Neural cell (in vitro differentiated cells): ENCODE measurements around the gene ALDH1A3. TPM values are rescaled to one million over a fixed set of nuclear protein-coding genes. Genes with fewer than 3 reads are reported as not detected.

ENCODE experiments used
- H2AFZ ChIP-seq: fragments of 200-600, 300-800 bp; sonication (generic), shearing (Covaris generic); 2 replicates; pipeline ENCODE4 v1.6.0; 2014; ENCODE audit warnings: low read depth, mild to moderate bottlenecking, antibody characterized with exemption, low read length, moderate library complexity
- H3F3A ChIP-seq: fragments of 200-600 bp; shearing (Covaris generic); 2 replicates; pipeline ENCODE4 v1.6.1; 2016; ENCODE audit warnings: mild to moderate bottlenecking, moderate library complexity, mixed read lengths, antibody characterized with exemption, low read length; ENCODE audit not compliant: insufficient read depth, poor library complexity, severe bottlenecking
- H3K27ac ChIP-seq: fragments of 200-600, 300-800 bp; sonication (generic), shearing (Covaris generic); 2 replicates; pipeline ENCODE4 v1.5.1; 2014; ENCODE audit warnings: mild to moderate bottlenecking, low read length, moderate library complexity
- H3K27me3 ChIP-seq: fragments of 300-800, 200-600 bp; sonication (generic), shearing (Covaris generic); 2 replicates; pipeline ENCODE4 v1.6.0; 2014; ENCODE audit warnings: mild to moderate bottlenecking, low read depth, low read length, moderate library complexity; ENCODE audit not compliant: insufficient read depth
- H3K36me3 ChIP-seq: fragments of 300-800, 200-600 bp; sonication (generic), shearing (Covaris generic); 2 replicates; pipeline ENCODE4 v1.5.1; 2014; ENCODE audit warnings: mild to moderate bottlenecking, antibody characterized with exemption, low read length, moderate library complexity; ENCODE audit not compliant: insufficient read depth
- H3K4me2 ChIP-seq: fragments of 300-800, 200-600 bp; sonication (generic), shearing (Covaris generic); 2 replicates; pipeline ENCODE4 v1.6.0; 2014; ENCODE audit warnings: mild to moderate bottlenecking, low read length
- H3K4me3 ChIP-seq: fragments of 300-800, 200-600 bp; sonication (generic), shearing (Covaris generic); 2 replicates; pipeline ENCODE4 v1.5.1; 2014; ENCODE audit warnings: mild to moderate bottlenecking, low read length, moderate library complexity
- H3K79me2 ChIP-seq: fragments of 200-600 bp; shearing (Covaris generic); replicated peaks from 2 replicates; pipeline ENCODE4 v1.6.0; 2014; ENCODE audit warnings: mild to moderate bottlenecking, low read length, moderate library complexity; ENCODE audit not compliant: insufficient read depth
- H3K9ac ChIP-seq: fragments of 300-800, 200-600 bp; sonication (generic), shearing (Covaris generic); 2 replicates; pipeline ENCODE4 v1.6.1; 2016; ENCODE audit warnings: mild to moderate bottlenecking, low read length, mixed read lengths
- H3K9me2 ChIP-seq: fragments of 200-600 bp; shearing (Covaris generic); 2 replicates; pipeline ENCODE4 v1.6.1; 2016; ENCODE audit warnings: mild to moderate bottlenecking, low read length, mixed read lengths; ENCODE audit not compliant: insufficient read depth
- H3K9me3 ChIP-seq: fragments of 200-600, 300-800 bp; sonication (generic), shearing (Covaris generic); 2 replicates; pipeline ENCODE4 v1.6.1; 2016; ENCODE audit warnings: mild to moderate bottlenecking, mixed run types, low read length, moderate library complexity, mixed read lengths
- H4K20me1 ChIP-seq: fragments of 200-600 bp; shearing (Covaris generic); 2 replicates; pipeline ENCODE4 v1.6.1; 2016; ENCODE audit warnings: mild to moderate bottlenecking, mixed run types; ENCODE audit not compliant: insufficient read depth
- EP300 ChIP-seq: fragments of 450-650 bp; conservative IDR thresholded peaks from 2 replicates; pipeline ENCODE4 v1.6.1; 2014; ENCODE audit warnings: antibody characterized with exemption, mild to moderate bottlenecking, moderate library complexity; ENCODE audit not compliant: poor library complexity, severe bottlenecking
- EZH2 ChIP-seq: fragments of 200-600, 300-800 bp; shearing (Covaris generic), sonication (generic); IDR thresholded peaks from 2 replicates; pipeline ENCODE4 v1.6.1; 2014; ENCODE audit warnings: antibody characterized with exemption, low read length, borderline replicate concordance, mild to moderate bottlenecking; ENCODE audit not compliant: insufficient read depth, poor library complexity, severe bottlenecking
- MXI1 ChIP-seq: fragments of 450-650 bp; conservative IDR thresholded peaks from 2 replicates; pipeline ENCODE4 v1.6.1; 2014; ENCODE audit warnings: antibody characterized with exemption, mild to moderate bottlenecking; ENCODE audit not compliant: poor library complexity, severe bottlenecking
- POLR2AphosphoS5 ChIP-seq: IDR thresholded peaks from 2 replicates; pipeline ENCODE4 v1.6.1; 2012
- RAD21 ChIP-seq: fragments of 450-650 bp; conservative IDR thresholded peaks from 2 replicates; pipeline ENCODE4 v1.6.1; 2014; ENCODE audit warnings: antibody characterized with exemption, mild to moderate bottlenecking, moderate library complexity
- SMC3 ChIP-seq: fragments of 450-650 bp; conservative IDR thresholded peaks from 2 replicates; pipeline ENCODE4 v1.6.1; 2014; ENCODE audit warnings: antibody characterized with exemption, mild to moderate bottlenecking, moderate library complexity; ENCODE audit not compliant: poor library complexity
- TAF1 ChIP-seq: IDR thresholded peaks from 2 replicates; pipeline ENCODE4 v1.6.1; 2012; ENCODE audit warnings: low read depth
- polyA plus RNA-seq: library from polyadenylated mRNA; depleted of rRNA; stranded (reverse); fragments of >200 nt; gene quantifications from 2 replicates; pipeline ENCODE4 v1.2.3, GENCODE V29; 2014
- TF ChIP-seq, protein P1 (sequence below): fragments of 450-650 bp; IDR thresholded peaks from 2 replicates; pipeline ENCODE4 v1.5.1; 2014; ENCODE audit warnings: antibody characterized with exemption, mild to moderate bottlenecking, moderate library complexity; ENCODE audit not compliant: poor library complexity, severe bottlenecking
- TF ChIP-seq, protein P2 (sequence below): IDR thresholded peaks from 2 replicates; pipeline ENCODE4 v1.6.1; 2012; ENCODE audit warnings: borderline replicate concordance

Gene ALDH1A3
- polyA plus RNA-seq, 1 donor from 2014 or later, result 0.06 TPM

DNA sequence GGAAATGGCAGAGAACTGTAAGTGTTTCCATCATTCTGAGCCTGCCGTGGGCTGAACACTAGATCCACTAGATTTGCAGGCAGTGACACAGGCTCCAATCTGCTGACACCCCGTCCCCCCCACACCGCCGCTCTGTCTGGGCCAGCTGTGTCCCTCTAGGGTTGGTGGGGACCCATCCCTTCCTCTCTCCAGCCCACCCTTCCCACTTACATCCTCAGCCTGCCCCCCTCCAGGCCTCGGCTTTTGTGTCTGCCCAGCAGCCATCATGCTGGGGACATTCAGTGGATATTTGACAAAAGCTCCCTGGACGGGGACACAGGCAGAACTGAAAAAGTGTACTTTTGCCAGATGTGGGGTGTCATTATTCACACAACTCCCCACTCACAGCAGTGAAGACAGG is 28.8 kb downstream of the ALDH1A3 start:
- Histone ChIP-seq H3K27me3 (no peaks in the 10 kb centered on the region), H3K27ac (no peak overlapping the region), H2AFZ (no peak overlapping the region), H3F3A (no peaks in the 10 kb centered on the region), H4K20me1 (no peaks in the 10 kb centered on the region), H3K9ac (no peak overlapping the region), H3K9me3 (no peaks in the 10 kb centered on the region), H3K9me2 (no peaks in the 10 kb centered on the region), H3K79me2 (no peaks in the 10 kb centered on the region), H3K4me3 (no peak overlapping the region), H3K36me3 (no peaks in the 10 kb centered on the region), H3K4me2 (no peak overlapping the region)
- no peak for TF ChIP-seq TAF1
- TF ChIP-seq, protein P1, sequence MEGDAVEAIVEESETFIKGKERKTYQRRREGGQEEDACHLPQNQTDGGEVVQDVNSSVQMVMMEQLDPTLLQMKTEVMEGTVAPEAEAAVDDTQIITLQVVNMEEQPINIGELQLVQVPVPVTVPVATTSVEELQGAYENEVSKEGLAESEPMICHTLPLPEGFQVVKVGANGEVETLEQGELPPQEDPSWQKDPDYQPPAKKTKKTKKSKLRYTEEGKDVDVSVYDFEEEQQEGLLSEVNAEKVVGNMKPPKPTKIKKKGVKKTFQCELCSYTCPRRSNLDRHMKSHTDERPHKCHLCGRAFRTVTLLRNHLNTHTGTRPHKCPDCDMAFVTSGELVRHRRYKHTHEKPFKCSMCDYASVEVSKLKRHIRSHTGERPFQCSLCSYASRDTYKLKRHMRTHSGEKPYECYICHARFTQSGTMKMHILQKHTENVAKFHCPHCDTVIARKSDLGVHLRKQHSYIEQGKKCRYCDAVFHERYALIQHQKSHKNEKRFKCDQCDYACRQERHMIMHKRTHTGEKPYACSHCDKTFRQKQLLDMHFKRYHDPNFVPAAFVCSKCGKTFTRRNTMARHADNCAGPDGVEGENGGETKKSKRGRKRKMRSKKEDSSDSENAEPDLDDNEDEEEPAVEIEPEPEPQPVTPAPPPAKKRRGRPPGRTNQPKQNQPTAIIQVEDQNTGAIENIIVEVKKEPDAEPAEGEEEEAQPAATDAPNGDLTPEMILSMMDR, result no peak
- TF ChIP-seq MXI1, result no peak
- no peak for TF ChIP-seq RAD21
- no peak for TF ChIP-seq EP300
- no peak for TF ChIP-seq SMC3
- TF ChIP-seq POLR2AphosphoS5, result no peak
- TF ChIP-seq, protein P2, sequence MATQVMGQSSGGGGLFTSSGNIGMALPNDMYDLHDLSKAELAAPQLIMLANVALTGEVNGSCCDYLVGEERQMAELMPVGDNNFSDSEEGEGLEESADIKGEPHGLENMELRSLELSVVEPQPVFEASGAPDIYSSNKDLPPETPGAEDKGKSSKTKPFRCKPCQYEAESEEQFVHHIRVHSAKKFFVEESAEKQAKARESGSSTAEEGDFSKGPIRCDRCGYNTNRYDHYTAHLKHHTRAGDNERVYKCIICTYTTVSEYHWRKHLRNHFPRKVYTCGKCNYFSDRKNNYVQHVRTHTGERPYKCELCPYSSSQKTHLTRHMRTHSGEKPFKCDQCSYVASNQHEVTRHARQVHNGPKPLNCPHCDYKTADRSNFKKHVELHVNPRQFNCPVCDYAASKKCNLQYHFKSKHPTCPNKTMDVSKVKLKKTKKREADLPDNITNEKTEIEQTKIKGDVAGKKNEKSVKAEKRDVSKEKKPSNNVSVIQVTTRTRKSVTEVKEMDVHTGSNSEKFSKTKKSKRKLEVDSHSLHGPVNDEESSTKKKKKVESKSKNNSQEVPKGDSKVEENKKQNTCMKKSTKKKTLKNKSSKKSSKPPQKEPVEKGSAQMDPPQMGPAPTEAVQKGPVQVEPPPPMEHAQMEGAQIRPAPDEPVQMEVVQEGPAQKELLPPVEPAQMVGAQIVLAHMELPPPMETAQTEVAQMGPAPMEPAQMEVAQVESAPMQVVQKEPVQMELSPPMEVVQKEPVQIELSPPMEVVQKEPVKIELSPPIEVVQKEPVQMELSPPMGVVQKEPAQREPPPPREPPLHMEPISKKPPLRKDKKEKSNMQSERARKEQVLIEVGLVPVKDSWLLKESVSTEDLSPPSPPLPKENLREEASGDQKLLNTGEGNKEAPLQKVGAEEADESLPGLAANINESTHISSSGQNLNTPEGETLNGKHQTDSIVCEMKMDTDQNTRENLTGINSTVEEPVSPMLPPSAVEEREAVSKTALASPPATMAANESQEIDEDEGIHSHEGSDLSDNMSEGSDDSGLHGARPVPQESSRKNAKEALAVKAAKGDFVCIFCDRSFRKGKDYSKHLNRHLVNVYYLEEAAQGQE, result no peak
- no peak for TF ChIP-seq EZH2

DNA sequence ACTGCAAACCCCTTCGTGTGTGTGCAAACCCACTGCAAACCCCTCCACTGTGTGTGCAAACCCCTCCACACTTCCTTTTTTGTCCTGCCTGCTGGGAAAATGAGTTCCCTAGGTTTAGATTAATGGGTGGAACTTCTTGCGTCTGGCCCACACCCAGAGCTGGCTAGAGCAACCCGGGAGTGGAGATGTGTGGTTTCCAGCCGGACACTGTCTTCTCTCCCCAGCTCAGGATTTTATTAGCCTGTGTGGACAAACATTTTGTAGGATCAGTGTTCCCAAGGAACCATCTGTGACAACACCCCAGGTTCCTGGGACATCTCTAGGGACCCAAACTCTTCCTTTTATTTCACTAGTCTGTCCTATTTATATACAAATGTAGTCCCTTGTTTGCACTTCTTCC is 29.9 kb downstream of the ALDH1A3 start:
- no peak overlapping the region for H3K9ac ChIP-seq
- H3K36me3 ChIP-seq, result no peaks in the 10 kb centered on the region
- H3K79me2 ChIP-seq, result no peaks in the 10 kb centered on the region
- H3K9me2 ChIP-seq, result no peaks in the 10 kb centered on the region
- H3K9me3 ChIP-seq, result no peaks in the 10 kb centered on the region
- H3F3A ChIP-seq, result no peaks in the 10 kb centered on the region
- H3K27ac ChIP-seq, result no peak overlapping the region
- H3K4me2 ChIP-seq, result no peak overlapping the region
- no peaks in the 10 kb centered on the region for H4K20me1 ChIP-seq
- H3K4me3 ChIP-seq, result no peak overlapping the region
- H2AFZ ChIP-seq, result no peak overlapping the region
- TF ChIP-seq, protein P2, result no peak
- TF ChIP-seq EP300 (no peak), TAF1 (no peak), MXI1 (no peak), RAD21 (no peak), SMC3 (no peak), EZH2 (no peak), POLR2AphosphoS5 (no peak)
- TF ChIP-seq, protein P1, result no peak
- no peaks in the 10 kb centered on the region for H3K27me3 ChIP-seq
